DLD1 (cell line): ENCODE data around the gene SUFU.

Experiments used
- in situ Hi-C: cut with HindIII; loops from 2 replicates; pipeline ENCODE4 v1.10.0; 2017; ENCODE audit warnings: low sequenced_read_pairs

SUFU gene

DNA sequence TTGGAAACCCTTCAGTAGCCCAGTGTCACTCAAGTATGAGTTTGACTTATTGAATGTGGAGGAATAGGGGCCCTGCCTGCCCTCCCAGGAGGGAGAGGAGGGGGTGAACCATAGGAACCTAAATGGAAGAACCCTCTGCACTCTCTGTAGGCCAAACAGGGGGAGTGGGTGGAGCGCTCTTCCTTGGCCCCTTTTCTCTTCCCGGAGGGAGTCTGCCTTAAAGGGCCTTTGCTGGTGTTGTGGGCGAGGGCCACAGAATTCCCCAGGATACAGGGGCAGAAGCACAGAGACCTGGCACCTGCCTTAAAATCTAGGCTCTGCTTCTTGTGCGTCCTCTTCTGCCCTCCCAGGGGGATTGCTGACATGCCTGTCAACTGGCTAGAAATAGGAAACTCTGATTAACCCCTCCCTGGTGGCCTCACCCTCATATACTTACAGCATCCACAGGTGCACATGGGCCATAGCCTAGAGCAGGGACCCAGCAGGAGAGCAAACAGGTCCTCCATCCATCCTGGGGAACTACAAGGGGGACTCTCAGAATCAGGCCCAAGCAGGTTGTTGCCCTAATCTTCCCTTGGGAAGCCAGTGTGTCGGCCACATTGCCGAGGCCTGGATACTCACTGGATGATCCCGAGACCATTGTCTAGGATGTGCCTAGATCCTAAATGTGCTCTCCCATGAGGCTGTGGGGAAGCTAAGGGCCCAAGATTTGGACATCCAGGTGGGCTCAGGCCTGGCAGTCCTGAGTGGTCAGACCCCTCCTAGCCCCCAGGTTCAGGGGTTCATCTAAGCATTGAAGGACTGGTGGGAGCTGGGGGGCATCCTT is 143.9 kb downstream of the SUFU start:
- in situ Hi-C loops, result no loop called here

DNA sequence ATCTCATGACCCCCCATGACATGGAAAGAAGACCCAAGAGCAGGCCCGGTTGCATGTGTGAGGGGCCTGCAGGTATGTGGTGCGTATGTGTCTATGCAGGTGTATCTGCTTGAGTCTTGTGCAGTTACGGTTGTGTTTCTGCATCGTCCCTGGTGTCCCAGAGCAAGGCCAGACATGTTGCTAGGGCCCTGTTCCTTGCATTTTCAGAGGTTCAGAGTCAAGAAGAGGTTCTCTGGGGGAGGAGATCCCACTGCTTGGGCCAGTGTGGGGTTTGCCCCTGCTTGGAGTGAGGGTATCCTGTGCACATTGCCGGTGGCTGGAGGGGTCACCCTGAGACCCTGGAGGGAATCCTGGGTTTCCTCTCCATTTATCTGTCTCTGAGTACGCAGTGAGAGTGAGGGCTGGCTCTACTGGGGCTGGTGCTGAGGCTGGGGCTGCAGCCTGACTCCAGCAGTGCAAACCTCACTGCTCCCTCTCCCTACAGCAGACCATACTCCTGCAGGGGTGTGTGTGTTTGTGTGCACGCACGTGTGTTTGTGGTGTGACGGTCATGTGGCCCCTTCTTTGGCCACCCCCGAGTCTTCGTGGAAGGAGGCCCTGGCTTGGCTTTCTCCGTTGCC is 144.6 kb downstream of the SUFU start:
- in situ Hi-C loops, result no loop called here

DNA sequence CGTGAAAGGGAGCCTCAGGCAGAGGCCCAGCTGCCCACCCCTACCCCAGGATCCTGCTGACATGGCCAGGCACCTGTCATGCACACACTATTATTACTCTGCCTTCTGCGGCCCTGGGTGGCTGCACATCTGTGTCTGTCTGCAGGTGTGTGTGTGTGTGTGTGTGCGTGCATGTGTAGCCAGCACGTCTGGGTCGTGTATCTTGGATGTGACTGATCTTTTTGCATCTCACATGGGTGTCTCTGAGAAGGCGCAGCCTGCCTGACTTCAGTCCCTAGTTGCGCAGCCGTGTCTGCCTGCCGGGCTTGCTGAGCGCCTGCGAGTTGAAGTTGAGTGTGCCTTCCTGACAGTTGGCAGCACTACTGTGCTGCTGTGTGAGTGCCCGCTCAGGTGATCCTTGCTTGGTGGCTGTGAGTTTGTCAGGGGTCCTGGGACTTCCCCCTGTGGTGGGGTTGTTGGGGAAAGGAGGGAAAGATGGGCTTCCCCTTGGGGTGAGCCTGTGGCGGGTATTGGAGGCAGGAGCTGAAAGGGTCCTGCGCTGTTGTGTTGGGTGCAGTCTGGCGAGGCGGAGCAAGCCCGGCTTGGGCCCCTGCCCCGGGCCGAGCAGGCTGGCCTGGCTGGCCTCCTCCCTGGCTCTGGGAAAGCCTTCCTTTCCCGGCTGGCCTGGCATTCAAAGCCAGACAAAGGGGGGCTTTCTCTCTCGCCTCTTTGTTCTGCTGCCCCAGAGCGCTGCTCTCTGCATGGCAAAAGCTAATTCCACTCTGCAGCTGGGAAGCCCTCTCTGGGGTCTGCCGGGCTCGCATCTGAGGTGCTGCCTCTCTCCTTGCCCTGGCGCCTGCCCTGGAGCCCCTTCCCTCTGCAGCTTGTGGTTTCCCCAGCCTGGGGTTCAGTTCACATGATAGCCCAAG is 145.4 kb downstream of the SUFU start:
- in situ Hi-C loops, result no loop called here

DNA sequence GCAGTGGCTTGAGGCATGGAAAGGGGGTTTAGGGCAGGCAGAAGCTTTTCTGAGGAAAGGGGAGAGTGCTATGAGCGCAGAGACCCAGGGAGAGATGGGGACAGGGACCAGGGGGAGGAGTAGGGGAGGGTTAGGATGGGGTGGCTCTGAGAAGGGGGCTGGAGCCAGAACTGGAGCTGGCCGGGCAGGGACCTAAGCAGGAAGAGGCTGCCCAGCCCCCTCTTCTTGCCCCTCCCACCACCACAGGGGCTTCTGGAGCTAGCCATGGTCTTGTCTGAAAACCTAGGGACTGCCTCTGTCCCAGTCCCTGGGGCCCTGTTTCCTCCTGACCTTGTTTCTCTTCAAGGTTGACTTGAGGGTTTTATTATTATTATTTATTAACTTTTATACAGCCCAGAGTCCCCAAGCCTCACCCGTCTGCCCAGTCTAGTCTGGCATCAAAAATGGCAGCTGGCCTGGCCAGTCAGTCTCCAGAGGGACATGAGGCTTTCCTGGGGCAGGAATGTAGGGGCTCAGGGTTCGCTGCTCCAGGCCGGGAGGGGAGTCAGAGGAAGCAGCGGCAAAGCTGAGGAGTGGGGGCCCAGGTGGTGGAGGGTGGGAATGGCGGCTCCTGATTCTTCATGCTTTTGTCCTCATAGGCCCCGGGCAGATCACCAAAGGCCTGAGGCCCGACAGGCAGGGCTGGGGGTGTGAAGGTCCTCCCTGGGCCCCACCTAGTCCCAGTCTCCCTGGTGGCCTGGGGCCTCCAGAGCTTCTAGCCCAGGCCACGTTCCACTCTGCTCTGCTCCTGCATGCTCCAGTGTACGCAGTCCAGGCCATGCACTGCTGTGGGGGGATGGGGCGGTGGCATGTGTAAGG is 146.3 kb downstream of the SUFU start:
- in situ Hi-C loops, result no loop called here

DNA sequence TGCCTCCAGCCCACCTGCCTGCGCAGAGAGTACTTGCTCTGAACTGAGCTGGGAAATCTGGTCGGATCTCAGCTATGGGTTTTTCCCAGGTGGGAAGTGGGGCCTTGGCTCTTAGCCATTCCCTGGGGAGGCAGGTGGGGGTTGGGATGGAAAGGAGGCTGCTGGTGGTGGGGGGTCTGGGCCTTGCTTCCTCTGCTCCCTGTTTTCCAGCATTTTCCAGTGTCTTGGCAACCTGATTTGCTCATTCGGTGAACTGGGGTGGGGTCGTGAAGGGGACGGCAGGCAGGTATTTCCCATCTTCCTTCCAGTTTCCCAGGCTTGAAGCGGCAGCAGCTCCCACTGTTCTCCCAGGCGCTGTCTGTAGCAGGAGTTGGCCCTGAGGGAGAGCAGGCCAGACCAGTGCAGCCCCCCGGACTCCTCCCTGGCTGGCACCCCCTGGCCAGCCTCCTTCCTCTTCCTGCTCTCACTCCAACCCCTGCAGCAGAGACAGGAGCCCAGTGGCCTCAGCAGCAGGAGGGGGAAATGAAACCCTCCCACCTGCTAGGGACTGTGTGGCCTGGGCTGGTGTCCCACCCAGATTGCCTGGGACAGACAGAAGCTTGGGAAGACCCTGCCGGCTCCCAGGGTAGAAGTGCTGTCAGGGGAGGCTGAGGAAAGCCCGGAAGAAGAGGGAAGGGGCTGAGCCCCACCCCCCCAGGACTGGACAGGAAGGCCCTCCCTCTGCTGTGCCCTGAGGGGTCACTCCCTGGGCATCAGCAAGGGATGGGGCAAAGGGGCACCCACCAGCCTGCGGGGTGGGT is 147.1 kb downstream of the SUFU start:
- in situ Hi-C loops, result no loop called here

DNA sequence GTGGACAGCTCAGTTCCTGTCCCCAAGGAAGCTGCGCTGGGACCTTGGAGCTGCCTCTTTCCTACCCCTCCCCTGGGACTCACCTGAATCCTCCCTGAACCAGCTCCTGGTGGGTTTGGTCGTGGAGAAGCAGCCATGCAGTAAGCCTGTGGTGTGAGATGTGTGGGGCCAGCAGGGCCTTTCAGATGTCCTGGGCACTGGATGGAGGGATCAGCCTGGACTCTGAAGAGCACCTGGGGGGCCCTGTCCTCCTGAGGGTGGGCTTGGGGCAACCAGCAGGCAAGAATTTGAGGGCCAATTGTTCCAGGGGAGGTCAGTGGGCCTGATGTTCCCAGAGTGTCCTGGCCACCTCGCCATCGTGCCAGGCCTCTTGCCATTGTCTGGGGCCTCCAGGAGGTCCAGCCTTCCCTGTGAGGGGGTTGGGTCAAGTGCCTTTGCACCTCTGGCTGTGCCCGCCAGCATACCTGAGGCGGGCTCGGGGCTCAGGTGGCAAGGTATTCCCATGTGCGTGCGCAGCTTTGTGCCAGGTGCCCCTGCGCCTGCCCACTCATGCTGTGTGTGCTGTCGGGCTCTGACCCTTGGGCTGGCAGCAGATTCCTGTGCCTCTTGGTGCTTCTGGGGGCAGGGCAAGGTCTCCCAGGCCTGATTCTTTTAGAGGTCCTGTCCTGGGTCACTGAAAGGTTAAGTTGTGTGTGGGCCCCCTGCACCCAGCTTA is 147.8 kb downstream of the SUFU start:
- in situ Hi-C loops, result no loop called here

DNA sequence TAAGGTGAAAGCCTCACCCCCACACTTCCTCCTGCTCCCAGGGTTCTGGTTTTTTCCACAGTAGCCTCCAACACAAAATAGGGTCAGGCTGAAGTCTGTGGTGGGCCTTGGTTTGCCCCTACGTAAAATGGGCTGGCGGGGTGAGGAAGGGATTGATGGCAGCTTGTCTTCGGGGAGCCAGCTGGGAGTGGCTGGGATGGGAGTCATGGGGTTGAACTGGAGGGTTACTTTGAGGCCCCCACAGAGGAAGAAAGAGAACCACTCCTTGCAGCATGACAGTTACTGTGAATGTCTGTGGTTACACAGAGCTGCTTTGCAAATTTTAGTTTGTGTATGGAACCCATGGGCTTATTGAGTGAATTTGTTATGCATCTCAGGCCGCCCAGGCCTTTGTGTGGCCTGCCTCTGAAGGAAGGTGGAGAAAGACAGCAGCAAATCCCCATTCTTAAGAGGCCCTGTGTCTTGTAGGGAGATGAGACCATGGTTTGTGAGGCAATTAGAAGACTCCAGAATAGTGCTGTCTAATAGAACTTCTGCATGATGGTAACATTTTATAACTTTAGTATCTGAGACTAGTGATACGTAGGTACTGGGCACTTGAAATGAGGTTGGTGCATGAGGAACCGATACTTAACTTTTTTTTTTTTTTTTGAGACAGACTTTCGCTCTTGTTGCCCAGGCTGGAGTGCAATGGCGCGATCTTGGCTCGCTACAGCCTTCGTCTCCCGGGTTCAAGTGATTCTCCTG is 148.6 kb downstream of the SUFU start:
- in situ Hi-C loops, result no loop called here

DNA sequence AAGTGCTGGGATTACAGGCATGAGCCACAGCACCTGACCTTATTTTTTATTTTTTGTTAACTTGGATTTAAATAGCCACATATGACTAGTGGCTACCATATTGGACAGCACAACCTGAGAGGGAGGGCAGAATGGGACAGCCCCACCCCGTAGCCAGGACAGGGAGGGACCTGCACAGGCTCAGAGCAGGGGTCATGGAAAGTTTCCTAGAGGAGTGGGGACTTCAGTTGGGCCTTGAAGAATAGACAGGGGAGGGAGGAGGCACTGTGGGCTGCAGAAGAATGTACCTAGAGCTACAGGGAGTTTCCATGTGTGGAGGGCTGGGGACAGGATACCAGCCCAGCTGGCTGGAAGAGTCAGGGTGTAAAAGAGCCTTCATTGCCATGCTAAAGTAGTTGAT is 149.3 kb downstream of the SUFU start:
- in situ Hi-C loops, result no loop called here

DNA sequence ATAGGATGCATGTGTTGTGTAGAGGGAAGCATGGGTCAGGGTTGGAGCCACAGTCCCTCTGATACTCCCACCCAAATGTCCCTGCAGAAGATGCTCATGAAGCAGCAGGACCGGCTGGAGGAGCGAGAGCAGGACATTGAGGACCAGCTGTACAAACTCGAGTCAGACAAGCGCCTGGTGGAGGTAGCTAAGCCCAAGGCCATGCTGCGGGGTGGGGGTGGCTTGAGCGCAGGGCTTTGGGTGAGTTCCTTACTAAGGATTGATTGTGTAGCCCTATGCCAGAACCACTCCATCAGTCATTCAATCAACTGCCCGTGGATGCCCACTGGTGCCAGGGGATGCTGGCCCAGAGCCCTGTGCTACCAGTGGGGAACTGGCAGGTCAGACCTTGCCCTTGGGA is 150.8 kb downstream of the SUFU start:
- in situ Hi-C loops, result no loop called here

DNA sequence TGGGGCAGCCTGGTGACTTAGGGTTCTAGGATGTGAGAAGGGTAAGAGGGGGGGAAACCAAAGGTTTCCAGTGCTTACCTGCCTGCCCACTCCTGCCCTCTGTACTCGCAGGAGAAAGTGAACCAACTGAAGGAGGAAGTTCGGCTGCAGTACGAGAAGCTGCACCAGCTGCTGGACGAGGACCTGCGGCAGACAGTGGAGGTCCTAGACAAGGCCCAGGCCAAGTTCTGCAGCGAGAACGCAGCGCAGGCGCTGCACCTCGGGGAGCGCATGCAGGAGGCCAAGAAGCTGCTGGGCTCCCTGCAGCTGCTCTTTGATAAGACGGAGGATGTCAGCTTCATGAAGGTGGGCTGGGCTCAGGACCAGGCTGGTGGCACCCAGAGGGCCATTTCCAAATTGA is 151.2 kb downstream of the SUFU start:
- in situ Hi-C loops, result no loop called here

DNA sequence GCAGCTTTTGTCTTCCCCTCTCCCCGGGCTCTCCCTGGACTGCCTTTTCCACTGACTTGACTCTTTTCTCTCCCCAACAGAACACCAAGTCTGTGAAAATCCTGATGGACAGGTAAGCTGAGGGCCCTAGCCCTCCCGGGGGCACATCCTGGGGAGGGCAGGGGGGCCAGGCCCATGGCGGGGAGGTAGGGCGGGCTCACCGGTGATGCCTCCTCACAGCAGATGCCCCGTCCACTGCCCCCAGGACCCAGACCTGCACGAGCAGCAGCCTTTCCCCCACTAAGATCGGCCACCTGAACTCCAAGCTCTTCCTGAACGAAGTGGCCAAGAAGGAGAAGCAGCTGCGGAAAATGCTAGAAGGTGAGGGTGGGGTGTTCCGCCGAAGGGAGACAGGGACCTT is 152.3 kb downstream of the SUFU start:
- in situ Hi-C loops, result no loop called here

DNA sequence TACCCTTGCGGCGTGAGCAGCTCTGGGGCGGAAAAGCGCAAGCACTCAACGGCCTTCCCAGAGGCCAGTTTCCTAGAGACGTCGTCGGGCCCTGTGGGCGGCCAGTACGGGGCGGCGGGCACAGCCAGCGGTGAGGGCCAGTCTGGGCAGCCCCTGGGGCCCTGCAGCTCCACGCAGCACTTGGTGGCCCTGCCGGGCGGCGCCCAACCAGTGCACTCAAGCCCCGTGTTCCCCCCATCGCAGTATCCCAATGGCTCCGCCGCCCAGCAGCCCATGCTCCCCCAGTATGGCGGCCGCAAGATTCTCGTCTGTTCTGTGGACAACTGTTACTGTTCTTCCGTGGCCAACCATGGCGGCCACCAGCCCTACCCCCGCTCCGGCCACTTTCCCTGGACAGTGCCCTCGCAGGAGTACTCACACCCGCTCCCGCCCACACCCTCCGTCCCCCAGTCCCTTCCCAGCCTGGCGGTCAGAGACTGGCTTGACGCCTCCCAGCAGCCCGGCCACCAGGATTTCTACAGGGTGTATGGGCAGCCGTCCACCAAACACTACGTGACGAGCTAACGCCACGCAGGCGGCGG is 153.1 kb downstream of the SUFU start:
- in situ Hi-C loops, result no loop called here

DNA sequence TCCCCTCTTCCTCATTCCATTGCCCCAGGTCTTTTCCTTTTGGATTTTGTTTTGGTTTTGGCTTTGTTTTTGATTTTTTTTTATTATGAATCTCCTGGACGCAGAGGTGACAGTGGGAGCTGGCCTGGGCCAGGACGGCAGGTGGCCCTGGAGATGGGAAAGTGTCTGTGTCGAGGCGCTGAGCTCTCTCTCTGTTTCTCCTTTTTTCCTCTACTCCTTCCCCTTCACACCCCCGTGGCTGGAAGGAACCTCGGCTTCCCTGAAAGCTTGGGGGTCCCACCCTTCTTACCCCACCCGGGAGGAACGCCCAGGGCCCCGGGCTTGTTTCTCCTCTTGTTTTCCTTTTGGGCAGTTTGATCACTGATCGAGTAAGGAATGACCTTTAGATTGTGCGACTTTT is 153.7 kb downstream of the SUFU start:
- in situ Hi-C loops, result no loop called here

DNA sequence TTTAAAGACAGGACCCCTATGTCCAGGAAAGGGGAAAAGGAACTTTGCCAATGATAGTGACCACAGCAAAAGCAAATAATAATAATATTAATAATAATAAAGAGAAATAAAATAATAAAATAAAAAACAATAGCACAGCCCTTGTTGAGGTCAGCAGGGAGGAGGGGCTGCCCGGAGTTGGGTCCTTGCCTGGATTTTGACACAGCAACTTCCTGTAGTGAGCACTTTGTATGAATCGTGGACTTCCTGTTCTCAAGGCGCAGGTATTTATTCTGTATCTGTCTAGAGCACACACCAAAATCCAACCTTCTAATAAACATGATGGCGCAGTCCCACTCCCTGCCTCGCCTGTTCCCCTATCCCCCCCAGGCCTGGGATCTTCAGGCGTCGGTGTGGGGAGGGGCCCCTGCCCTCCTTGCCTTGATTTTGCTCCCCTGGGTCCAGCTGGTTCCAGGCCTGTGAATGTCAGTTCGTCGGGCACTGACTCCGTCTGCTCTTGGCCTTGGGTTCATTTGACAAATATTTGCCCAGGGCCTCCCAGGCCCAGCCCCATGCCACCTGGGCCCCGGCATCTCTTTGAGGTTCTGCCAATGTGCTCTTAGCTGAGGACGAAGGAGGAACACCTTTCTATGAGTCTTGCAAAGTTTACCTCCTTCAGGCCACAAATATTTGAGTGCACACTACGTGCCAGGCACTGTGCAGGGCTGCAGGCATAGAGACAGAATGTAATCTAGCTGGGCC is 154.4 kb downstream of the SUFU start:
- in situ Hi-C loops, result no loop called here

DNA sequence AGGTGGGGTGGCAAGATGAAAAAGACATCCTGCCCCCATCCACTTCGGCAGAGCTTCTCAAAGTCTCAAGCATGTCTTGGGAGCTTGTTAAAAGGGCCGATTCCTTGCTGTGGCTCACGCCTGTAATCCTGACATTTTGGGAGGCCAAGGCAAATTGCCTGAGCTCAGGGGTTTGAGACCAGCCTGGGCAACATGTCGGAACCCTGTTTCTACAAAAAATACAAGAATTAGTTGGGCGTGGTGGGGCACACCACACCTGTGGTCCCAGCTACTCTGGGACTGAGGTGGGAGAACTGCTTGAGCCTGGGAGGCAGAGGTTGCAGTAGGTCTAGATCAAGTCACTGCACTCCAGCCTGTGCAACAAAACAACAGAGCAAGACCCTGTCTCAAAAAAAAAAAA is 155.0 kb downstream of the SUFU start:
- in situ Hi-C loops, result no loop called here

DNA sequence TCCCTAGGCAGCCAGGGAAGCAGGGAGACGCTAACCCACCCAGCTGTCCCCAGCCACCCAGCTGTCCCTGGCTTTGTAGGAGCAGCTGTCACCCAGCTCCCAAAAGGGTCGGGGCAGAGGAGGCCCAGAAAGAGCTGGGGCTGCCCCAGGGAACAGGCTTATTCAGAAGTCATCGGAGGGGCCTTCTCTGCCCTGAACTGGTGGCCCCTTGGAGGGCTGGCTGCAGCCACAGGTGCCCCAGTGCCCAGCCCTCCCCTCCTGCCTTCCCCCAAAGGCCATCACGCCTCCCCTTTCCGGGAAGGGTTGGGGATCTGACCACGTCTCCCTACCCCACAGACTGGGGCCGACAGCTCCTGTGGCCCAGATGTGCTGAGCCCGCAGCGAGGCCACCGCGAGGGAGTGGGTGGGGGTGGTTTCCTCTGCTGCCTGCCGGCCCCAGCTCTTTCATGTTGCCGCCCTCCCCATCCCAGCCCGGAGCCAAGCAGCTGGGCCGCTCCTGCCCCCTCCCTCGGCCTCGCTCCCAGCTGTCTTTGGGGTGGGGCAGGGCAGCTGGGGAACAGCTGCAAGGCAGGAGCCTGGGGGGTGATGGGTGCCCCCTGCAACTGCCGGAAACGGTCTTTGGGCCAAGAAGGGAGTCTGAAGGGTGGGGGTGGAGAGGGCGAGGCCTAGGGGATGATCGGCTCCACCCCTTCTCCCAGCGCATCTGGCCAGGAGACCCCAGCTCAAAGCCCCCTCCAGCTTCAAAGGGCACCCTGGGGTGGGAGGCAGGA is 157.3 kb downstream of the SUFU start:
- in situ Hi-C loops, result no loop called here

DNA sequence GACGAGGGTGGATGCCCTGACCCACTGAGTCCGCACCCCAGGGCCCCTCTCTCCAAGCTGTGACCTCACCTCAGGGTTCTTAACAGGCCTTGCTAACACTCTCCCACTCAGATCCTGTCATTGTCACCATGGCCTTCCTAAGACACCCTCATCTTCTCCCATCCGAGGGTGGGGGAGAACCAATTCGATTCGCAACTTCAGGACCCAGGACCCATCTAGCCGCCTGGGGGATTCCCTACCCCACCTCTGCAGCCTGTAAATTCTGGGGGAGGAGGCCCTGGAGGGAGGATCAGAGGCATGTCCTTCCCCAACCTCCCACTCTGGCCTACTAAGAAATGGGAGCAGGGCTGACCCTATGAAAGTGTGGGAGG is 157.9 kb downstream of the SUFU start:
- in situ Hi-C loops, result no loop called here
